Gastroesophageal sphincter (tissue), 4 donors: ENCODE data around the gene NEK1. TPM values are rescaled to one million over a fixed set of nuclear protein-coding genes. Genes with fewer than 3 reads are reported as not detected.
"Not testable (repeated sequence)": the region's sequence is repeated elsewhere in the genome, so short reads cannot be mapped to it uniquely, and the experiment has no call there.

Experiments
- ATAC-seq: fragments of 150-250 bp; one replicate; pipeline ENCODE4 v1.9.1; 2016; ENCODE audit warnings: mild to moderate bottlenecking, moderate library complexity
- H3K27ac ChIP-seq, 4 donors: fragments of 200-600 bp; sonication (generic) in 3 of 4; 1 replicate in 3 of 4; 2 replicates in 1 of 4; pipeline ENCODE4 v1.5.1; 2016 to 2019
- H3K27me3 ChIP-seq: fragments of 200-600 bp; sonication (generic); one replicate; pipeline ENCODE4 v1.5.1; 2019
- H3K36me3 ChIP-seq, 2 donors: fragments of 200-600 bp; sonication (generic); one replicate each; pipeline ENCODE4 v1.5.1; 2019; ENCODE audit warnings: control low read depth in 1 of 2
- H3K4me1 ChIP-seq, 3 donors: fragments of 200-600 bp; sonication (generic); 1 replicate in 2 of 3; 2 replicates in 1 of 3; pipeline ENCODE4 v1.5.1; 2016 to 2019; ENCODE audit warnings: control low read depth in 2 of 3
- H3K4me3 ChIP-seq, 2 donors: fragments of 200-600 bp; sonication (generic); one replicate each; pipeline ENCODE4 v1.5.1; 2019; ENCODE audit warnings: mild to moderate bottlenecking in 1 of 2, moderate library complexity in 1 of 2
- H3K9me3 ChIP-seq, 3 donors: fragments of 200-600 bp; sonication (generic); one replicate each; pipeline ENCODE4 v1.5.1; 2017 to 2019; ENCODE audit warnings: control low read depth in 2 of 3
- EP300 ChIP-seq: sonication (generic); formaldehyde crosslinking; IDR thresholded peaks from one replicate; pipeline ENCODE4 v1.6.1; 2017; ENCODE audit warnings: antibody characterized with exemption, mild to moderate bottlenecking
- POLR2A ChIP-seq, 2 donors: fragments of 450-650 bp; IDR thresholded peaks; one replicate each; pipeline ENCODE4 v1.6.1; 2017; ENCODE audit warnings: antibody characterized with exemption in 2 of 2, mild to moderate bottlenecking in 2 of 2, moderate library complexity in 1 of 2
- POLR2AphosphoS5 ChIP-seq: sonication (generic); formaldehyde crosslinking; IDR thresholded peaks from one replicate; pipeline ENCODE4 v1.6.1; 2017; ENCODE audit warnings: antibody characterized with exemption
- WGBS, 2 donors: methylation state at CpG; one replicate each; pipeline ENCODE4 v1.1.5; 2018; ENCODE audit warnings: low coverage in 1 of 2; 5-methylcytosine and 5-hydroxymethylcytosine counted together
- total RNA-seq, 4 donors: library from RNA; depleted of rRNA; stranded (reverse); fragments of >200 nt; gene quantifications; one replicate each; pipeline ENCODE4 v1.1.0, GENCODE V29; 2016
- TF ChIP-seq, protein P1 (sequence below), 4 experiments: fragments of 200-600 bp in 2 of 4; fragments of 450-650 bp in 2 of 4; sonication (generic) in 1 of 4; IDR thresholded peaks; one replicate each; pipeline ENCODE4 v1.5.1; 2017 to 2019; ENCODE audit warnings: antibody characterized with exemption in 4 of 4, mild to moderate bottlenecking in 2 of 4, moderate library complexity in 2 of 4

The NEK1 gene
- total RNA-seq, 4 donors from 2014 or later = 9.1 to 21.4 (median 12.3) TPM

DNA sequence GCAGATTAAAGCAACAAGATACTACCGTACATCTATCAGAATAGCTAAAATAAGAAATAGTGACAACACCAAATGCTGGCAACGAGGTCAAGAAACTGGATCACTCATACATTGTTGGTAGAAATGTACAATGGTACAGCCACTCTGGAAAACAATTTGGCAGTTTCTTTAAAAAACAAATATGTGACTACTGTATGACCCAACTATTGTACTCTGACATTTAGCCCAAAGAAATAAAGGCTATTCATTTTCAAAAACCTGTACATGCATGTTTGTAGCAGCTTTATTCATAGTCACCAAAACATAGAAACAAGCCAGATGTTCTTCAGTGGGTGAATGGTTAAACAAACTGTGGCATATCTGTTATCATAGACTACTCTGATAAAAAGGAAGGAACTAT, 16.2 kb upstream of the NEK1 start:
- Histone ChIP-seq H3K27me3 (no peaks in the 10 kb centered on the region), H3K4me1 (peaks cover 0 to 18% (median 0%) of the 10 kb centered on the region in 3 donors), H3K36me3 (no peaks in the 10 kb centered on the region), H3K9me3 (no peaks in the 10 kb centered on the region), H3K4me3 (no peak overlapping the region), H3K27ac (no peak overlapping the region)
- no peak for ATAC-seq
- TF ChIP-seq POLR2A (IDR thresholded peaks at IDR 0.05) (no peak), EP300 (no peak), POLR2AphosphoS5 (no peak)
- TF ChIP-seq, protein P1, sequence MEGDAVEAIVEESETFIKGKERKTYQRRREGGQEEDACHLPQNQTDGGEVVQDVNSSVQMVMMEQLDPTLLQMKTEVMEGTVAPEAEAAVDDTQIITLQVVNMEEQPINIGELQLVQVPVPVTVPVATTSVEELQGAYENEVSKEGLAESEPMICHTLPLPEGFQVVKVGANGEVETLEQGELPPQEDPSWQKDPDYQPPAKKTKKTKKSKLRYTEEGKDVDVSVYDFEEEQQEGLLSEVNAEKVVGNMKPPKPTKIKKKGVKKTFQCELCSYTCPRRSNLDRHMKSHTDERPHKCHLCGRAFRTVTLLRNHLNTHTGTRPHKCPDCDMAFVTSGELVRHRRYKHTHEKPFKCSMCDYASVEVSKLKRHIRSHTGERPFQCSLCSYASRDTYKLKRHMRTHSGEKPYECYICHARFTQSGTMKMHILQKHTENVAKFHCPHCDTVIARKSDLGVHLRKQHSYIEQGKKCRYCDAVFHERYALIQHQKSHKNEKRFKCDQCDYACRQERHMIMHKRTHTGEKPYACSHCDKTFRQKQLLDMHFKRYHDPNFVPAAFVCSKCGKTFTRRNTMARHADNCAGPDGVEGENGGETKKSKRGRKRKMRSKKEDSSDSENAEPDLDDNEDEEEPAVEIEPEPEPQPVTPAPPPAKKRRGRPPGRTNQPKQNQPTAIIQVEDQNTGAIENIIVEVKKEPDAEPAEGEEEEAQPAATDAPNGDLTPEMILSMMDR (IDR thresholded peaks at IDR 0.05) = no peak
- WGBS, 2 donors = 85 to 93% methylated on average over 2 of the region's 2 CpGs

DNA sequence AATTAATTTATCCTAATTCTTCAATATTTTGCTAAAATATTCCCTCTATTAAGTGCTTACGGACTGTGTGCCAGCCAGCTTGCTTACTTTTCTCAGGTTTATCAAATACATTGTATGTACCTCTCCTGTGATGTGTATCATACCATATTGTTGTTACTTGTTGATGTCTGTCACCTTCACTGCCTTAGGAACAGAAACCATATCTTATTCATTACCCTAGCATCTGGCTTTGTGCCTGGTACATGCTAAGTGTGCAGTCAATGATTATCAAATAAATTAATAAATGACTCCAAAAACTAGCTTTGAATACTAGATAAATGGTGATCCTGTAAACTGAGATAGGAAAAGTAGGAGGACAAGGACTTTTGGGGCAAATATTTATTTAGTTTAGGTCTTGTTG, 14.9 kb upstream of the NEK1 start:
- H3K36me3 ChIP-seq = no peaks in the 10 kb centered on the region
- no peak overlapping the region for H3K4me3 ChIP-seq
- H3K27ac ChIP-seq = no peak overlapping the region
- no peak for TF ChIP-seq EP300
- TF ChIP-seq, protein P1 (IDR thresholded peaks at IDR 0.05) = no peak
- TF ChIP-seq POLR2AphosphoS5 = no peak
- TF ChIP-seq POLR2A (IDR thresholded peaks at IDR 0.05) = no peak
- H3K4me1 ChIP-seq = peaks cover 0 to 24% (median 4%) of the 10 kb centered on the region in 3 donors
- no peak for ATAC-seq
- 88 to 92% methylated on average over 1 of the region's 1 CpG for WGBS, 2 donors
- H3K27me3 ChIP-seq = no peaks in the 10 kb centered on the region
- H3K9me3 ChIP-seq = no peaks in the 10 kb centered on the region

DNA sequence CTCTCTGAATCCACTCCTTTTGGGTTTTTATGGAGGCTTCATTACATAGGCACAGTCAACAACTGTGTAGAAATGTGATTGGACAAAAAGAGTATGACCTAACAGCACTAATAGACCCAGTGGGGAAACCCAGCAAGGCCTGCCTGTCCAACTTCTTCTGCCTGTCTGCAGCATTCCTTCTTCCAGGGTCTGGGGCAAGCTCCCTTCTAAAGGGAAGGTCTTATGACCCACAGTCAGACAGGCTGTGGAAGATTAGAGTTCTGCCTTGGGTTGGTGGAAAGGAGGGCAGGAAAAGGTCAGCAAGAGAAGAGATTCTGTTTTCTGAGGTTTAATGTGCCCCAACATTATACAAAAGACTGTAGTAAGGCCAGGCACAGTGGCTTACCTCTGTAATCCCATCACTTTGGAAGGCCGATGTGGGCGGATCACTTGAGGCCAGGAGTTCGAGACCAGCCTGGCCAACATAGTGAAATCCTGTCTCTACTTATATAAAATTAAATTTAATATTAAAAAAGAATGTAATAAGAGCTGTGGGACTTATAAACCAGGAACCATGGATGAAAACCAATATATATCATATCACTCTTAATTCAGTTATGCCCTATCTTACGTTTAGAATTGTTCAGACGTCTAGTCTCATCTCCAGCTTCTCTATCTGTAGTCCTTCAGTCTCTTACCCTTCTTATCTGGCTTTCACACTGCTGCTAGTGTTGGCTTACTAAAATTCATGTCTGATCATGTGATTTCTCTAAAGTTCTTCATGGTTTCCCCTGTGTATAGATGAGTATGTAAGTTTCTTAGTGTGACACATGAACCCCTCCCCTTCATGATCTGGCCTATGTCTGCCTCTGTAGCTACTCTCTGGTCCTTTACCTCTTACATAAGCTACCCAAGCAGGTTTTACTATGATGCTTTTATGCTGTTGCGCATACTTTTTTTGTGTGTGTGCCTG, 14.2 kb upstream of the NEK1 start:
- Histone ChIP-seq H3K36me3 (no peaks in the 10 kb centered on the region), H3K4me1 (peaks cover 0 to 31% (median 6%) of the 10 kb centered on the region in 3 donors), H3K27me3 (no peaks in the 10 kb centered on the region), H3K4me3 (no peak overlapping the region), H3K9me3 (no peaks in the 10 kb centered on the region), H3K27ac (no peak overlapping the region)
- ATAC-seq = no peak
- no peak for TF ChIP-seq EP300
- TF ChIP-seq, protein P1 (IDR thresholded peaks at IDR 0.05) = no peak
- no peak for TF ChIP-seq POLR2AphosphoS5
- TF ChIP-seq POLR2A (IDR thresholded peaks at IDR 0.05) = no peak
- WGBS, 2 donors = 88 to 95% methylated on average over 6 of the region's 6 CpGs

DNA sequence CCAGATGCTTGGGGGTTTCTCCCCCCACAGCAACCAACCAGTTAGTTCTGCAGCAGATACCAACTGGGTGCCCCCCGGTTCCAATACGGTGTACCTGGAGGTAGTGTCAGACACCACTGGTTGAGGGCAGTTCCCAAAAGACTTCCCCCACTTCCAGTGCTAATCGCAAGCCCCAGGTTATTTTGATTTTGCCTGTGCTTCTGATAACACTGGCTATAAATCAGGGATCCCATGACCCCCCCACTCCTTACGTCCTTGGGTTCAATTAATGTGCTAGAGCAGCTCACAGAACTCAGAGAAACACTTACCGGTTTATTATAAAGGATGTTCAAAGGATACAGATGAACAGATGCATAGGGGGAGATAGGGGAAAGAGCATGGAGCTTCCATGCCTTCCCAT, 13.5 kb upstream of the NEK1 start:
- TF ChIP-seq EP300 = no peak
- TF ChIP-seq, protein P1 (IDR thresholded peaks at IDR 0.05) = no peak
- no peak for TF ChIP-seq POLR2A (IDR thresholded peaks at IDR 0.05)
- no peak for TF ChIP-seq POLR2AphosphoS5
- H3K36me3 ChIP-seq = no peaks in the 10 kb centered on the region
- H3K27me3 ChIP-seq = no peaks in the 10 kb centered on the region
- ATAC-seq = no peak
- H3K27ac ChIP-seq = no peak overlapping the region
- H3K4me3 ChIP-seq = no peak overlapping the region
- no peaks in the 10 kb centered on the region for H3K9me3 ChIP-seq
- H3K4me1 ChIP-seq = peaks cover 0 to 36% (median 6%) of the 10 kb centered on the region in 3 donors
- WGBS, 2 donors = 88 to 100% methylated on average over 3 to 4 of the region's 5 CpGs

DNA sequence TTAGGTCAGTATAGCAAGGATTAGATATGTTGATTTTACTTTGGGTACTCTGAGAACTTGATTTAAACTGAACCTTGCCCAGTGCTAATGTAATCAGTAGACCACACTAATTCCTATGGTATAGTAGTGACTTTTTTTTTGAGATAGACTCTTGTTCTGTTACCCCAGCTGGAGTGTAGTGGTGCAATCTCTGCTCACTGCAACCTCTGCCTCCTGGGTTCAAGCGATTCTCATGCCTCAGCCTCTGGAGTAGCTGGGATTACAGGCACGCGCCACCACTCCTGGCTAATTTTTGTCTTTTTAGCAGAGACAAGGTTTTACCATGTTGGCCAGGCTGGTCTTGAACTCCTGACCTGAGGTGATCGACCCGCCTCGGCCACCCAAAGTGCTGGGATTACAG, 11.6 kb upstream of the NEK1 start:
- 77 to 87% methylated on average over 3 to 4 of the region's 6 CpGs for WGBS, 2 donors

More for the DNA sequence above, 11.6 kb upstream of the NEK1 start:
- H3K4me1 ChIP-seq = peaks cover 0 to 34% (median 6%) of the 10 kb centered on the region in 3 donors
- H3K4me3 ChIP-seq, H3K27ac ChIP-seq, H3K27me3 ChIP-seq, H3K9me3 ChIP-seq, H3K36me3 ChIP-seq, ATAC-seq: not testable (repeated sequence)
